Astrocyte (in vitro differentiated cells and primary cell): ENCODE measurements around the gene HOXD12. TPM values are rescaled to one million over a fixed set of nuclear protein-coding genes. Genes with fewer than 3 reads are reported as not detected.

Experiments used
- DNase-seq: peaks from one replicate; pipeline ENCODE4 v3.0.0-alpha.2; 2010; ENCODE audit warnings: low read depth
- FAIRE-seq: peaks from 2 replicates; lab custom pipeline; 2011; peaks lifted over from hg19 to GRCh38; lab: Jason Lieb, UNC
- H2AFZ ChIP-seq: 2 replicates; pipeline ENCODE4 v1.6.0; 2012; ENCODE audit warnings: low read depth, low read length, inconsistent platforms
- H3K27ac ChIP-seq: 2 replicates; pipeline ENCODE4 v1.5.1; 2011; ENCODE audit warnings: low read depth, low read length, inconsistent platforms
- H3K27me3 ChIP-seq: 2 replicates; pipeline ENCODE4 v1.6.0; 2011; ENCODE audit warnings: low read length, inconsistent platforms; ENCODE audit not compliant: insufficient read depth
- H3K36me3 ChIP-seq: 2 replicates; pipeline ENCODE4 v1.5.1; 2011; ENCODE audit warnings: low read length, inconsistent platforms; ENCODE audit not compliant: insufficient read depth
- H3K4me1 ChIP-seq: 2 replicates; pipeline ENCODE4 v1.5.1; 2011; ENCODE audit warnings: low read length, inconsistent platforms; ENCODE audit not compliant: insufficient read depth
- H3K4me2 ChIP-seq: 2 replicates; pipeline ENCODE4 v1.6.0; 2012; ENCODE audit warnings: low read length, inconsistent platforms
- H3K4me3 ChIP-seq: 2 replicates; pipeline ENCODE4 v1.5.1; 2011; ENCODE audit warnings: low read depth, mild to moderate bottlenecking, low read length, inconsistent platforms; ENCODE audit not compliant: insufficient read depth
- H3K79me2 ChIP-seq: 2 replicates; pipeline ENCODE4 v1.6.0; 2012; ENCODE audit warnings: mild to moderate bottlenecking, low read length, inconsistent platforms; ENCODE audit not compliant: insufficient read depth
- H3K9ac ChIP-seq: 2 replicates; pipeline ENCODE4 v1.6.0; 2012; ENCODE audit warnings: mild to moderate bottlenecking, low read length, inconsistent platforms
- H3K9me3 ChIP-seq: 2 replicates; pipeline ENCODE4 v1.5.1; 2012; ENCODE audit warnings: low read depth, mild to moderate bottlenecking, low read length, inconsistent platforms; ENCODE audit not compliant: insufficient read depth
- H4K20me1 ChIP-seq: 2 replicates; pipeline ENCODE4 v1.6.0; 2012; ENCODE audit warnings: low read length, inconsistent platforms; ENCODE audit not compliant: insufficient read depth
- H3K27ac Mint-ChIP-seq: one replicate; pipeline ENCODE4 v1.8.0; 2021; ENCODE audit warnings: mild to moderate bottlenecking, mixed read lengths; ENCODE audit not compliant: unreplicated experiment
- H3K27me3 Mint-ChIP-seq: one replicate; pipeline ENCODE4 v1.8.0; 2021; ENCODE audit warnings: low read depth, mixed read lengths; ENCODE audit not compliant: unreplicated experiment
- H3K36me3 Mint-ChIP-seq: one replicate; pipeline ENCODE4 v1.8.0; 2021; ENCODE audit warnings: low read depth, mixed read lengths; ENCODE audit not compliant: unreplicated experiment
- H3K4me1 Mint-ChIP-seq: one replicate; pipeline ENCODE4 v1.8.0; 2021; ENCODE audit warnings: low read depth, mixed read lengths; ENCODE audit not compliant: unreplicated experiment
- H3K4me3 Mint-ChIP-seq: one replicate; pipeline ENCODE4 v1.8.0; 2021; ENCODE audit warnings: mild to moderate bottlenecking, moderate library complexity, mixed read lengths; ENCODE audit not compliant: unreplicated experiment
- H3K9me3 Mint-ChIP-seq: one replicate; pipeline ENCODE4 v1.8.0; 2021; ENCODE audit warnings: mild to moderate bottlenecking, mixed read lengths; ENCODE audit not compliant: unreplicated experiment
- CTCF ChIP-seq: IDR thresholded peaks from 2 replicates; pipeline ENCODE4 v1.5.1; 2011; ENCODE audit warnings: low read depth, mild to moderate bottlenecking, inconsistent platforms, low read length, moderate library complexity; ENCODE audit not compliant: insufficient read depth
- EZH2 ChIP-seq: IDR thresholded peaks from 2 replicates; pipeline ENCODE4 v1.6.1; 2012; ENCODE audit warnings: mild to moderate bottlenecking, low read length, inconsistent platforms; ENCODE audit not compliant: insufficient read depth
- total RNA-seq: library from RNA; stranded (reverse); gene quantifications from 2 replicates; pipeline ENCODE4 v1.2.1, GENCODE V29; 2021

Gene HOXD12
- total RNA-seq, 1 donor from 2014 or later, result not detected

GRCh38 chr2:176122683-176123410 lies 23.3 kb downstream of the HOXD12 start, which contains the start of gene HOXD9:
TSS of gene HOXD9 (plus strand) at chr2:176122719. CDS start at chr2:176122769, 50 bp downstream.
- Histone ChIP-seq H4K20me1 (no peaks in the 10 kb centered on the region), H3K4me2 (peak within 1 kb of the TSS; percentile 67), H3K27ac (no peak within 1 kb of the TSS), H3K9me3 (peaks cover 3% of the 10 kb centered on the region), H3K9ac (no peak within 1 kb of the TSS), H3K4me1 (peaks cover 8% of the 10 kb centered on the region), H2AFZ (no peak within 1 kb of the TSS), H3K36me3 (no peaks in the 10 kb centered on the region), H3K4me3 (no peak within 1 kb of the TSS), H3K27me3 (peaks cover 99% of the 10 kb centered on the region), H3K79me2 (no peaks in the 10 kb centered on the region)
- H3K36me3 Mint-ChIP-seq, result peaks cover 2% of the 10 kb centered on the region
- TF ChIP-seq CTCF (no peak), EZH2 (peak; percentile 94)
- H3K27ac Mint-ChIP-seq, result peak within 1 kb of the TSS; percentile 75
- no peak for FAIRE-seq
- DNase-seq, result no peak
- H3K4me3 Mint-ChIP-seq, result no peak within 1 kb of the TSS
- peaks cover 76% of the 10 kb centered on the region for H3K27me3 Mint-ChIP-seq
- no peaks in the 10 kb centered on the region for H3K4me1 Mint-ChIP-seq
- peaks cover 29% of the 10 kb centered on the region for H3K9me3 Mint-ChIP-seq

- TF ChIP-seq EZH2 (peak; percentile 47), CTCF (no peak)
- H3K27ac Mint-ChIP-seq, result peak overlapping the region; percentile 75
- no peak for DNase-seq
- Histone ChIP-seq H2AFZ (no peak overlapping the region), H3K4me3 (no peak overlapping the region), H3K9ac (no peak overlapping the region), H4K20me1 (no peaks in the 10 kb centered on the region), H3K4me2 (peak overlapping the region; percentile 67), H3K4me1 (peaks cover 8% of the 10 kb centered on the region), H3K79me2 (no peaks in the 10 kb centered on the region), H3K9me3 (peaks cover 3% of the 10 kb centered on the region), H3K36me3 (no peaks in the 10 kb centered on the region), H3K27ac (no peak overlapping the region), H3K27me3 (peaks cover 99% of the 10 kb centered on the region)
- peaks cover 3% of the 10 kb centered on the region for H3K4me1 Mint-ChIP-seq
- H3K27me3 Mint-ChIP-seq, result peaks cover 76% of the 10 kb centered on the region
- peaks cover 2% of the 10 kb centered on the region for H3K36me3 Mint-ChIP-seq
- FAIRE-seq, result no peak
- H3K9me3 Mint-ChIP-seq, result peaks cover 27% of the 10 kb centered on the region
- H3K4me3 Mint-ChIP-seq, result no peak overlapping the region
Measured at GRCh38 chr2:176123411-176124109, 24.0 kb downstream of the HOXD12 start.
